Gastrocnemius medialis (tissue), 4 donors: ENCODE results near the gene FEZF2. TPM values are rescaled to one million over a fixed set of nuclear protein-coding genes. Genes with fewer than 3 reads are reported as not detected.

Experiments
- ATAC-seq, 2 donors: fragments of 150-250 bp; one replicate each; pipeline ENCODE4 v1.9.1; 2016
- DNase-seq, 2 donors: peaks; one replicate each; pipeline ENCODE4 v3.0.0-alpha.2; 2019
- H3K27ac ChIP-seq, 4 donors: fragments of 200-600 bp; sonication (generic); 1 replicate in 1 of 4; 2 replicates in 3 of 4; pipeline ENCODE4 v1.5.1; 2016 to 2018; ENCODE audit warnings: mild to moderate bottlenecking in 2 of 4, moderate library complexity in 1 of 4
- H3K27me3 ChIP-seq, 3 donors: fragments of 200-600 bp; sonication (generic) in 2 of 3; 1 replicate in 1 of 3; 2 replicates in 2 of 3; pipeline versions ENCODE4 v1.5.1 to v1.6.0; 2016 to 2019; ENCODE audit warnings: mild to moderate bottlenecking in 1 of 3, moderate library complexity in 1 of 3
- H3K36me3 ChIP-seq, 2 donors: fragments of 200-600 bp; sonication (generic) in 1 of 2; one replicate each; pipeline ENCODE4 v1.5.1; 2017 to 2018
- H3K4me1 ChIP-seq, 2 donors: fragments of 200-600 bp; sonication (generic) in 1 of 2; one replicate each; pipeline ENCODE4 v1.5.1; 2016 to 2017; ENCODE audit warnings: mild to moderate bottlenecking in 2 of 2
- H3K4me3 ChIP-seq, 4 donors: fragments of 200-600 bp; sonication (generic) in 3 of 4; 1 replicate in 1 of 4; 2 replicates in 3 of 4; pipeline ENCODE4 v1.5.1; 2016 to 2019; ENCODE audit warnings: mild to moderate bottlenecking in 2 of 4
- H3K9me3 ChIP-seq, 3 donors: fragments of 200-600 bp; sonication (generic) in 2 of 3; 1 replicate in 1 of 3; 2 replicates in 2 of 3; pipeline ENCODE4 v1.5.1; 2016 to 2019
- POLR2A ChIP-seq, 2 donors: fragments of 450-650 bp; IDR thresholded peaks; one replicate each; pipeline ENCODE4 v1.6.1; 2017; ENCODE audit warnings: antibody characterized with exemption in 2 of 2, mild to moderate bottlenecking in 2 of 2, moderate library complexity in 2 of 2
- in situ Hi-C, 4 donors: fragments of 200-750 bp; cut with MboI; loops; one replicate each; pipeline versions ENCODE4 v1.15.0 to v1.8.0; 2017; ENCODE audit warnings: low sequenced_read_pairs in 4 of 4
- intact Hi-C: fragments of 100-400 bp; cut with DNase I; formaldehyde crosslinking; loops from one replicate; pipeline ENCODE4 v1.15.1; 2023; ENCODE audit warnings: low total_unique reads
- total RNA-seq, 4 donors: library from RNA; depleted of rRNA; stranded (reverse); fragments of >200 nt; gene quantifications; one replicate each; pipeline versions ENCODE4 v1.1.0 to v1.2.3, GENCODE V29; 2016
- TF ChIP-seq, protein P1 (sequence below), 5 experiments: fragments of 450-650 bp in 3 of 5; fragments of 200-600 bp in 2 of 5; sonication (generic) in 2 of 5; IDR thresholded peaks in 4 of 5; conservative IDR thresholded peaks in 1 of 5; 1 replicate in 4 of 5; 2 replicates in 1 of 5; pipeline ENCODE4 v1.5.1; 2016 to 2019; ENCODE audit warnings: antibody characterized with exemption in 5 of 5, mild to moderate bottlenecking in 3 of 5, moderate library complexity in 3 of 5

The FEZF2 gene
- total RNA-seq, 4 donors from 2014 or later, result not detected

DNA sequence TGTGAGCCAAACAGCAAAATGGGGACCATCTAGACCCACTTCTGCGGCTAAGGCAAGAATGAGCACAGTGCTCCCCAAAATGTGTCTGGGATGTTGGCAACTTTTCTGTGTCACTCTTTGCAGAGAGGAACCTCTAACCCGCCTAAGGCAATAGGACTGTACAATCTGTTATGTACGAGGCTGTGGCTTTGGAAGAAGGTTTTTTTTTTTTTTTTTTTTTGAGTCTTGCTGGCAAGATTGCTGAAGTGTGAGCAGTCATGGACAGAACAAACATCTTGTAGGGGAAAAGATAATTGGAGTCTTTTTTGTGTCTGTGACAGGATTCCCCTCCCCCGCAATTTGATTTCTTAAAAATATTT lies 7.2 kb downstream of the FEZF2 start:
- no peak for DNase-seq
- intact Hi-C loops (no loop called here), in situ Hi-C loops (no loop called here)
- no peak for ATAC-seq
- Histone ChIP-seq H3K9me3 (no peaks in the 10 kb centered on the region), H3K4me1 (peaks cover 2 to 13% of the 10 kb centered on the region in 2 donors), H3K36me3 (no peaks in the 10 kb centered on the region), H3K27ac (no peak overlapping the region), H3K27me3 (peaks cover 60 to 79% (median 62%) of the 10 kb centered on the region in 3 donors), H3K4me3 (no peak overlapping the region)
- TF ChIP-seq POLR2A (IDR thresholded peaks at IDR 0.05), result no peak
- TF ChIP-seq, protein P1, sequence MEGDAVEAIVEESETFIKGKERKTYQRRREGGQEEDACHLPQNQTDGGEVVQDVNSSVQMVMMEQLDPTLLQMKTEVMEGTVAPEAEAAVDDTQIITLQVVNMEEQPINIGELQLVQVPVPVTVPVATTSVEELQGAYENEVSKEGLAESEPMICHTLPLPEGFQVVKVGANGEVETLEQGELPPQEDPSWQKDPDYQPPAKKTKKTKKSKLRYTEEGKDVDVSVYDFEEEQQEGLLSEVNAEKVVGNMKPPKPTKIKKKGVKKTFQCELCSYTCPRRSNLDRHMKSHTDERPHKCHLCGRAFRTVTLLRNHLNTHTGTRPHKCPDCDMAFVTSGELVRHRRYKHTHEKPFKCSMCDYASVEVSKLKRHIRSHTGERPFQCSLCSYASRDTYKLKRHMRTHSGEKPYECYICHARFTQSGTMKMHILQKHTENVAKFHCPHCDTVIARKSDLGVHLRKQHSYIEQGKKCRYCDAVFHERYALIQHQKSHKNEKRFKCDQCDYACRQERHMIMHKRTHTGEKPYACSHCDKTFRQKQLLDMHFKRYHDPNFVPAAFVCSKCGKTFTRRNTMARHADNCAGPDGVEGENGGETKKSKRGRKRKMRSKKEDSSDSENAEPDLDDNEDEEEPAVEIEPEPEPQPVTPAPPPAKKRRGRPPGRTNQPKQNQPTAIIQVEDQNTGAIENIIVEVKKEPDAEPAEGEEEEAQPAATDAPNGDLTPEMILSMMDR (IDR thresholded peaks at IDR 0.05 in 4 of 5, conservative IDR thresholded peaks at IDR 0.05 in 1 of 5), result no peak

DNA sequence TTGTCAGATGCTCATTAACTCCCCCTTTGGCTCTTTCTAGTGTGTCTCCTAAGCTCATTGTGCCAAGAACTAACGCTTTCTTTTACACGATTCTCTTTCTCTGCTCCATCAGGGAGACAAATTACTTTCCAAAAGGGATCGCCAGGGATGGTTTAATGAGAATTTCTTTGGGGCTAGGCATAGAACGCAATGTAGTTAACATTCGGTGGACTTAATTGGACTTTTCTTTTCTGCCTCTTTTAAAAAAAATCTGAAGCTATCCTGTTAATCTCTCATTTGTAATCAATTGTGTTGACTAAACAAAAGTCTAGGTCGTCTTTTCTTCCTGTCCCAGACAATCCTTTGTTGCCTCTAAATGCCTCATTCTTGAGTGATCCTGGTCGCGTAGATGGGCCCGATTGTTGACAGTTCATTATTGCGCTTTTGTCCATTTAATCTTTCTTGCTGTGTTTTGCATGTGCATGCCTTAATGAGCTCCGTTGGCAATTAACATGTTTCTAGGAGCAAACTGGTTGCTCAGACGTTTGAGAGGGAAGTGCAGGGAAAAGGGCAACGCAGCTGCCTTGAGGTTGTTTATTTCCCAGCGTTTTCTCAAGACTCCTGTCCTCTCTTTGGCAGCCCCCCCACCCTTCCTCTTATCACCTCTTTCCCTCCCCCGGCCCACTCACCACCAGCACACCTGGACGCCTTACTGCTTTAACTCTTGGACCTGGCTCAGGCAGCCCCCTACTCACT lies 7.8 kb downstream of the FEZF2 start:
- DNase-seq (no peak), ATAC-seq (no peak)
- in situ Hi-C loops (no loop called here), intact Hi-C loops (no loop called here)
- H3K4me1 ChIP-seq, result peaks cover 0 to 13% of the 10 kb centered on the region in 2 donors
- H3K27ac ChIP-seq, result no peak overlapping the region
- no peak overlapping the region for H3K4me3 ChIP-seq
- TF ChIP-seq POLR2A (IDR thresholded peaks at IDR 0.05), result no peak
- TF ChIP-seq, protein P1 (IDR thresholded peaks at IDR 0.05 in 4 of 5, conservative IDR thresholded peaks at IDR 0.05 in 1 of 5), result no peak
- H3K27me3 ChIP-seq, result peaks cover 55 to 74% (median 58%) of the 10 kb centered on the region in 3 donors
- no peaks in the 10 kb centered on the region for H3K9me3 ChIP-seq
- H3K36me3 ChIP-seq, result no peaks in the 10 kb centered on the region

DNA sequence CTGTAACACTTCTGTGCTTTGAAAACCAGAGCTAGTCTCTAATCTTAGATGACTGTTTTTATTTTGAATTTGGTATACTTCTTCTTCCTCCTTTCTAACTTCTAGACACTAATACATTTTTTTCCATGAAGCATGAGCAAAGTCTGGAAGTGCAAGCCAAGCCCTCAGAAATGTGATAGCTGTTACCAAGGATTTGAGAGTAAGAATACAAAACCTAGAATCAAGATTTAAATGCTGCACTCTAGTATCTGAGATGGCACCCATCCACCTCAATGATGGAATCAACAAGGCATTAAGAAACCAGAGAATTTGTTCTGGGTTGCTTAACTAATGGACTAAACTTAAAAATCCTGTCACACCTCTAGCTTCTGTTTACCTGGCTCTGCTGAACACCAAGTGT lies 9.2 kb downstream of the FEZF2 start:
- Histone ChIP-seq H3K9me3 (no peaks in the 10 kb centered on the region), H3K27me3 (peaks cover 41 to 60% (median 46%) of the 10 kb centered on the region in 3 donors), H3K27ac (no peak overlapping the region), H3K4me1 (peaks cover 0 to 8% of the 10 kb centered on the region in 2 donors), H3K4me3 (no peak overlapping the region), H3K36me3 (no peaks in the 10 kb centered on the region)
- DNase-seq (no peak), ATAC-seq (no peak)
- TF ChIP-seq, protein P1 (IDR thresholded peaks at IDR 0.05 in 4 of 5, conservative IDR thresholded peaks at IDR 0.05 in 1 of 5), result no peak
- TF ChIP-seq POLR2A (IDR thresholded peaks at IDR 0.05), result no peak
- in situ Hi-C loops, result no loop called here
- intact Hi-C loops, result no loop called here

DNA sequence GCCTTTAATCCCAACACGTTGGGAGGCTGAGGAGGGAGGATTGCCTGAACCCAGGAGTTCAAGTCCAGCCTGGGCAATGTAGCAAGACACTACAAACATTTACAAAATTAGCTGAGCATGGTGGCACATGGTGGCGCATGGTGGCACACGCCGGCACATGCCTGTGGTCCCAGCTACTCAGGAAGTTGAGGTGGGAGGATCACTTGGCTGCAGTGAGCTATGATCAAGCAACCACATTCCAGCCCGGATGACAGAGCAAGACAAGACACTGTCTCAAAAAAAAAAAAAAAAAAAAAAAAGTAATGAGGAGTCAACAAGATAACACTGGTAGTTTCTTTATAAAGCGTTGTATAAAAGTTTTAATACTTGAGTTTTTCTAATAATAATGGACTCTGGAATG lies 10.1 kb downstream of the FEZF2 start:
- no peak for TF ChIP-seq POLR2A (IDR thresholded peaks at IDR 0.05)
- TF ChIP-seq, protein P1 (IDR thresholded peaks at IDR 0.05 in 4 of 5, conservative IDR thresholded peaks at IDR 0.05 in 1 of 5), result no peak
- H3K9me3 ChIP-seq, result no peaks in the 10 kb centered on the region
- ATAC-seq, result no peak
- H3K4me3 ChIP-seq, result no peak overlapping the region
- intact Hi-C loops, result no loop called here
- no peaks in the 10 kb centered on the region for H3K4me1 ChIP-seq
- DNase-seq, result no peak
- peaks cover 33 to 51% (median 37%) of the 10 kb centered on the region in 3 donors for H3K27me3 ChIP-seq
- no peak overlapping the region for H3K27ac ChIP-seq
- in situ Hi-C loops, result no loop called here
- H3K36me3 ChIP-seq, result no peaks in the 10 kb centered on the region
